Endothelial cell of umbilical vein (primary cell): ENCODE measurements around the gene FAM174B. TPM values are rescaled to one million over a fixed set of nuclear protein-coding genes. Genes with fewer than 3 reads are reported as not detected.

ENCODE experiments used
- BruUV-seq: library from RNA; stranded (reverse); fragments of 400-500 nt; replicated peaks from 2 replicates; lab custom pipeline; 2021; lab: Mats Ljungman, UMichigan
- CTCF ChIA-PET: fragments of 300-600, 350-600 bp; sonication (Branson Sonifier 250); formaldehyde crosslinking; loops from one replicate; lab custom pipeline; 2021; ENCODE audit warnings: antibody characterized with exemption, inconsistent platforms; lab: Charles Lee
- POLR2A ChIA-PET: fragments of 300-600, 350-600 bp; sonication (Branson Sonifier 250); formaldehyde crosslinking; loops from one replicate; lab custom pipeline; 2021; ENCODE audit warnings: antibody characterized with exemption, inconsistent platforms; lab: Charles Lee
- DNase-seq: peaks from one replicate; pipeline ENCODE4 v3.0.0-alpha.2; 2011; ENCODE audit warnings: low read depth, low spot score
- FAIRE-seq: peaks from 2 replicates; lab custom pipeline; 2011; peaks lifted over from hg19 to GRCh38; lab: Jason Lieb, UNC
- H2AFZ ChIP-seq: 2 replicates; pipeline ENCODE4 v1.6.0; 2012; ENCODE audit warnings: low read depth, low read length, control low read depth, inconsistent platforms
- H3K27ac ChIP-seq: 2 replicates; pipeline ENCODE4 v1.5.1; 2011; ENCODE audit warnings: low read depth, mild to moderate bottlenecking, control low read depth, low read length, moderate library complexity; ENCODE audit not compliant: insufficient read depth
- H3K27me3 ChIP-seq, 2 experiments: 2 replicates each; pipeline versions ENCODE4 v1.6.0 to v1.6.1; 2011; ENCODE audit warnings: low read length in 2 of 2, mixed read lengths in 1 of 2; ENCODE audit not compliant: control insufficient read depth in 2 of 2, insufficient read depth in 2 of 2
- H3K36me3 ChIP-seq, 2 experiments: 2 replicates in 1 of 2; 3 replicates in 1 of 2; pipeline ENCODE4 v1.5.1; 2011; ENCODE audit warnings: low read length in 2 of 2, mild to moderate bottlenecking in 1 of 2, moderate library complexity in 1 of 2; ENCODE audit not compliant: control insufficient read depth in 2 of 2, insufficient read depth in 2 of 2; ENCODE audit errors: extremely low read depth in 1 of 2
- H3K4me1 ChIP-seq: 3 replicates; pipeline ENCODE4 v1.5.1; 2011; ENCODE audit warnings: mild to moderate bottlenecking, low read length; ENCODE audit not compliant: control insufficient read depth, insufficient read depth; ENCODE audit errors: extremely low read depth
- H3K4me2 ChIP-seq: 2 replicates; pipeline ENCODE4 v1.6.1; 2011; ENCODE audit warnings: low read length, control low read depth, mixed read lengths; ENCODE audit not compliant: insufficient read depth
- H3K4me3 ChIP-seq, 3 experiments: fragments of 200-600 bp in 1 of 3; sonication (generic), shearing (Covaris generic) in 1 of 3; replicated peaks in 1 of 3; 2 replicates each; pipeline ENCODE4 v1.5.1; 2011 to 2016; ENCODE audit warnings: control low read depth in 3 of 3, low read length in 3 of 3, mild to moderate bottlenecking in 2 of 3, inconsistent platforms in 1 of 3, low read depth in 1 of 3, moderate library complexity in 1 of 3; ENCODE audit not compliant: insufficient read depth in 1 of 3
- H3K79me2 ChIP-seq: 2 replicates; pipeline ENCODE4 v1.6.0; 2012; ENCODE audit warnings: low read length, inconsistent platforms; ENCODE audit not compliant: control insufficient read depth, insufficient read depth
- H3K9ac ChIP-seq: replicated peaks from 2 replicates; pipeline ENCODE3; 2011; ENCODE audit warnings: low read length, control low read depth; ENCODE audit not compliant: insufficient read depth; ENCODE audit errors: extremely low read depth
- H3K9me1 ChIP-seq: replicated peaks from 3 replicates; pipeline ENCODE4 v1.6.0; 2011; ENCODE audit warnings: mild to moderate bottlenecking, low read length; ENCODE audit not compliant: control insufficient read depth, insufficient read depth; ENCODE audit errors: extremely low read depth
- H3K9me3 ChIP-seq: replicated peaks from 2 replicates; pipeline ENCODE4 v1.5.1; 2012; ENCODE audit warnings: low read length, inconsistent platforms; ENCODE audit not compliant: control insufficient read depth, insufficient read depth
- H4K20me1 ChIP-seq: replicated peaks from 2 replicates; pipeline ENCODE3; 2011; ENCODE audit warnings: mild to moderate bottlenecking, low read length; ENCODE audit not compliant: control insufficient read depth, insufficient read depth; ENCODE audit errors: extremely low read depth
- CTCF ChIP-seq, 2 donors: IDR thresholded peaks; 1 replicate in 1 of 2; 2 replicates in 1 of 2; pipeline ENCODE4 v1.5.1; 2011; ENCODE audit warnings: low read length in 2 of 2, mild to moderate bottlenecking in 2 of 2, moderate library complexity in 2 of 2, control low read depth in 1 of 2, inconsistent platforms in 1 of 2, low read depth in 1 of 2; ENCODE audit not compliant: insufficient read depth in 1 of 2; ENCODE audit errors: extremely low read depth in 1 of 2
- EZH2 ChIP-seq: IDR thresholded peaks from 2 replicates; pipeline ENCODE4 v1.6.1; 2012; ENCODE audit warnings: borderline replicate concordance, low read depth, mild to moderate bottlenecking, moderate library complexity, low read length, inconsistent platforms; ENCODE audit not compliant: severe bottlenecking
- FOS ChIP-seq: IDR thresholded peaks from 2 replicates; pipeline ENCODE4 v1.6.1; 2011; ENCODE audit warnings: mild to moderate bottlenecking, low read length, moderate library complexity, borderline replicate concordance; ENCODE audit not compliant: insufficient read depth
- GATA2 ChIP-seq: IDR thresholded peaks from 2 replicates; pipeline ENCODE4 v1.7.0; 2011; ENCODE audit warnings: low read depth, mild to moderate bottlenecking, moderate library complexity, mixed read lengths, low read length; ENCODE audit not compliant: insufficient read length, insufficient read depth
- JUN ChIP-seq: IDR thresholded peaks from 2 replicates; pipeline ENCODE4 v1.6.1; 2011; ENCODE audit warnings: borderline replicate concordance, low read depth; ENCODE audit not compliant: insufficient read length, insufficient read depth
- MAX ChIP-seq: IDR thresholded peaks from 2 replicates; pipeline ENCODE4 v1.6.1; 2011; ENCODE audit not compliant: insufficient read depth, insufficient read length
- MYC ChIP-seq: IDR thresholded peaks from one replicate; pipeline ENCODE4 v1.6.1; 2011; ENCODE audit warnings: mild to moderate bottlenecking, low read depth, low read length
- POLR2A ChIP-seq: IDR thresholded peaks from 2 replicates; pipeline ENCODE4 v1.6.1; 2012; ENCODE audit warnings: low read depth, mild to moderate bottlenecking, control low read depth, low read length
- POLR2AphosphoS5 ChIP-seq: IDR thresholded peaks from 2 replicates; pipeline ENCODE4 v1.6.1; 2012; ENCODE audit warnings: low read depth, mild to moderate bottlenecking, control low read depth, low read length, moderate library complexity; ENCODE audit not compliant: insufficient read depth
- dilution Hi-C: fragments of 300-500 bp; cut with MboI; formaldehyde crosslinking; loops from one replicate; pipeline ENCODE4 v1.15.0; 2019; ENCODE audit warnings: low sequenced_read_pairs; ENCODE audit not compliant: extremely low pct_ligation_motif_present
- intact Hi-C: fragments of 100-400 bp; cut with micrococcal nuclease; formaldehyde crosslinking; loops from one replicate; pipeline ENCODE4 v1.10.0; 2022
- polyA plus RNA-seq, 4 experiments: library from polyadenylated mRNA; depleted of rRNA in 3 of 4; stranded (reverse) in 3 of 4; unstranded in 1 of 4; fragments of >200 nt; gene quantifications; 2 replicates each; pipeline versions ENCODE4 v1.2.1 to v1.2.3, GENCODE V29; 2011 to 2012; ENCODE audit warnings: missing spikeins in 1 of 4
- total RNA-seq: library from RNA; stranded (reverse); gene quantifications from 2 replicates; pipeline ENCODE4 v1.2.3, GENCODE V29; 2021

Gene FAM174B
- total and polyA plus RNA-seq, 2 donors (not counting 3 experiments of a cell fraction or from before 2014, with no cell fraction given), result 25.9 to 30.2 TPM

DNA sequence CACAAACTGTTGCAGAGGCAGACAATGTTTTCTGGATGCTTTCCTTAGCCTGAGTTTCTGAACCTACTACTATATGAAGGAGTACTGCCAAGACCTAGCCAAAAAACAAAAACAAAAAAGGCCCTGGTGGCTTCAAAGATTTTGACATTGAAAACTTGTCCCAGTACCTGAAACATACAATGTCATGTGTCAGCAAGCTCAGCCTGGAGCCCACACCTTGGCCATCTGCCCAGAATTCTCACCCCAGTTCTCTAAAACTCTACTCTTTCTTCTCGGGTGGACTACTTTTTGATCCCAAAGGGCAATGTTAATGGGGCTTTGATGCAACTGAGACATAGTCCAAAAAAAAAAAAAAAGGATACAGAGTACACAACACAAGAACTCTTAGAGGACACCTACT lies 81.4 kb downstream of the FAM174B start:
- H3K4me3 ChIP-seq, result no peak overlapping the region
- no peak overlapping the region for H3K4me2 ChIP-seq
- DNase-seq, result no peak
- H3K9ac ChIP-seq, result no peak overlapping the region
- H4K20me1 ChIP-seq, result no peaks in the 10 kb centered on the region
- H2AFZ ChIP-seq, result no peak overlapping the region
- no peak for FAIRE-seq
- ChIA-PET CTCF (interaction anchor here (0.6 to 1.1 kb wide), 2 partner anchors 53 to 105 kb away, joined by 3 read pairs; no protein-coding TSS in a partner anchor), POLR2A (interaction anchor here (0.7 kb wide), 1 partner anchor 71 kb away, joined by 3 read pairs; no protein-coding TSS in a partner anchor)
- H3K36me3 ChIP-seq, result no peaks in the 10 kb centered on the region
- H3K4me1 ChIP-seq, result no peaks in the 10 kb centered on the region
- peaks cover 1 to 2% of the 10 kb centered on the region in 2 experiments for H3K27me3 ChIP-seq
- H3K79me2 ChIP-seq, result no peaks in the 10 kb centered on the region
- dilution Hi-C loops, result no loop called here
- TF ChIP-seq EZH2, result no peak
- TF ChIP-seq GATA2, result no peak
- TF ChIP-seq MYC, result no peak
- TF ChIP-seq JUN, result no peak
- intact Hi-C loops, result no loop called here
- no TSS peak for BruUV-seq
- H3K9me1 ChIP-seq, result no peaks in the 10 kb centered on the region
- no peaks in the 10 kb centered on the region for H3K9me3 ChIP-seq
- no peak overlapping the region for H3K27ac ChIP-seq

DNA sequence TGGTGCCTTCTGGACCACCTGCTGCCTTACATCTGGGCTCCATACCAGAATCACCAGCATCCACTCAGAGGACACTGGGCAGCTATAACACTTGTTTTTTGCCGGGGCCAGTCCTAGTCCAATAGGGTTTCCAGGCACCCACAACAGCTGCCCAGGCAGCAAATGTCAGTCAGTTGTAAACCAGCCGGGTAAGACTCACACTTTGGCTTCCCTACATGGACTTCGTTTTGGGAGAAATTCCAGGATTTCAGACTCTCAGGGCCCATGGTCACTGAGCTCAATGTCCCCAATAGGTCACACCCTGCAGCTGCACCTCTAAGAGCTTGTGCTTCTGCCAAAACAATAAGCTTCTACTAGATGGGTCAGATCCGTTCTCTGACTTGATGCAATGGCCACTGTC lies 83.8 kb downstream of the FAM174B start:
- H3K9me3 ChIP-seq, result no peaks in the 10 kb centered on the region
- H3K4me1 ChIP-seq, result no peaks in the 10 kb centered on the region
- intact Hi-C loops, result no loop called here
- H3K27ac ChIP-seq, result no peak overlapping the region
- H2AFZ ChIP-seq, result no peak overlapping the region
- peaks cover 0 to 2% of the 10 kb centered on the region in 2 experiments for H3K27me3 ChIP-seq
- ChIA-PET CTCF (interaction anchor here (1.2 kb wide), 1 partner anchor 50 kb away, joined by 3 read pairs; no protein-coding TSS in a partner anchor), POLR2A (no interaction called here)
- H3K36me3 ChIP-seq, result no peaks in the 10 kb centered on the region
- BruUV-seq, result no TSS peak
- no peak overlapping the region for H3K9ac ChIP-seq
- H3K9me1 ChIP-seq, result no peaks in the 10 kb centered on the region
- no peaks in the 10 kb centered on the region for H3K79me2 ChIP-seq
- no peak for TF ChIP-seq POLR2AphosphoS5
- TF ChIP-seq FOS, result no peak
- no peak for TF ChIP-seq CTCF (IDR thresholded peaks at IDR 0.05; ENCODE audit: extremely low read depth in 1 of 2, insufficient read depth in 1 of 2, low read depth in 1 of 2, low read length in 2 of 2)
- TF ChIP-seq EZH2, result no peak
- TF ChIP-seq POLR2A, result no peak
- no peak for TF ChIP-seq MYC
- TF ChIP-seq MAX, result no peak
- TF ChIP-seq GATA2, result no peak
- TF ChIP-seq JUN, result no peak
- no peak for DNase-seq
- H3K4me2 ChIP-seq, result no peak overlapping the region
- dilution Hi-C loops, result no loop called here
- FAIRE-seq, result no peak
- H4K20me1 ChIP-seq, result no peaks in the 10 kb centered on the region
- no peak overlapping the region for H3K4me3 ChIP-seq
